Cortex of kidney (tissue), 1 donor: ENCODE measurements around the gene OBP2B.

Source experiments
- DNase-seq: peaks from one replicate; lab custom pipeline; 2025; lab: John Stamatoyannopoulos, UW

The OBP2B gene

GRCh38 chr9:133167096-133167730 is 41.8 kb downstream of the OBP2B start:
- DNase-seq: no peak

GRCh38 chr9:133166392-133166791 is 42.7 kb downstream of the OBP2B start:
- no peak for DNase-seq

GRCh38 chr9:133165452-133165730 is 43.7 kb downstream of the OBP2B start:
- DNase-seq: no peak

- DNase-seq: no peak
Observed at GRCh38 chr9:133164191-133164590, 44.9 kb downstream of the OBP2B start.

GRCh38 chr9:133163504-133164172 is 45.4 kb downstream of the OBP2B start, which contains the start of gene GBGT1:
GBGT1 (minus strand) TSS chr9:133163914; CDS start chr9:133162412, 1,502 bp downstream.
- DNase-seq: no peak

- no peak for DNase-seq
Observed at GRCh38 chr9:133162861-133163503, 46.1 kb downstream of the OBP2B start.

- no peak for DNase-seq
Observed at GRCh38 chr9:133161547-133161950, 47.5 kb downstream of the OBP2B start.

- DNase-seq: no peak
Observed at GRCh38 chr9:133160742-133161546, 48.1 kb downstream of the OBP2B start.

- no peak for DNase-seq
Observed at GRCh38 chr9:133158695-133159094, 50.4 kb downstream of the OBP2B start.
